ENCODE measurements around the gene RSAD1. TPM values are rescaled to one million over a fixed set of nuclear protein-coding genes. Genes with fewer than 3 reads are reported as not detected.
A peak's percentile ranks its signal among the peaks of the same experiment; 100 is the strongest.
"Not testable (repeated sequence)": the region's sequence is repeated elsewhere in the genome, so short reads cannot be mapped to it uniquely, and the experiment has no call there.

The RSAD1 gene
- total RNA-seq, 1 donor from 2014 or later: 9.7 TPM

DNA sequence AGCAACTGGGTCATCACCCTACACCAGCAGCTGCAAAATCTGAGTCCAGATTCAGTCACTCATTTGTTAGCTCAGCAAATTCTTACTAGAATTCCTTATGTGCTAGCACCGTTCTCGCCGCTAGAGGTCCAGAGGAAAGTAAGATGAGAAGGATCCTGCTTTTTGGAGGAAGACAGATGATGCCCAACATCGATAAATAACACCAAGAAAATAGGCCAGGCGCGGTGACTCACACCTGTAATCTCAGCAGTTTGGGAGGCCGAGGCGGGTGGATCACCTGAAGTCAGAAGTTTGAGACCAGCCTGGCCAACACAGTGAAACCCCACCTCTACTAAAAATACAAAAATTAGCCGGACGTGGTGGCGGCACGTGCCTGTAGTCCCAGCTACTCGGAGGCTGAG is 5.9 kb upstream of the RSAD1 start:
- H3K4me1 ChIP-seq; H4K20me1 ChIP-seq (ENCODE audit: low read depth); H3K4me3 ChIP-seq; H3K4me3 Mint-ChIP-seq; H3K36me3 Mint-ChIP-seq; H3K9me3 ChIP-seq (ENCODE audit: low read depth); H3K4me2 ChIP-seq; H3K36me3 ChIP-seq; H2AFZ ChIP-seq (replicated peaks); H3K27ac ChIP-seq; H3K27ac Mint-ChIP-seq; H3K9ac ChIP-seq; H3K9me3 Mint-ChIP-seq; H3K79me2 ChIP-seq (ENCODE audit: low read depth): not testable (repeated sequence)
- TF ChIP-seq, protein P1, sequence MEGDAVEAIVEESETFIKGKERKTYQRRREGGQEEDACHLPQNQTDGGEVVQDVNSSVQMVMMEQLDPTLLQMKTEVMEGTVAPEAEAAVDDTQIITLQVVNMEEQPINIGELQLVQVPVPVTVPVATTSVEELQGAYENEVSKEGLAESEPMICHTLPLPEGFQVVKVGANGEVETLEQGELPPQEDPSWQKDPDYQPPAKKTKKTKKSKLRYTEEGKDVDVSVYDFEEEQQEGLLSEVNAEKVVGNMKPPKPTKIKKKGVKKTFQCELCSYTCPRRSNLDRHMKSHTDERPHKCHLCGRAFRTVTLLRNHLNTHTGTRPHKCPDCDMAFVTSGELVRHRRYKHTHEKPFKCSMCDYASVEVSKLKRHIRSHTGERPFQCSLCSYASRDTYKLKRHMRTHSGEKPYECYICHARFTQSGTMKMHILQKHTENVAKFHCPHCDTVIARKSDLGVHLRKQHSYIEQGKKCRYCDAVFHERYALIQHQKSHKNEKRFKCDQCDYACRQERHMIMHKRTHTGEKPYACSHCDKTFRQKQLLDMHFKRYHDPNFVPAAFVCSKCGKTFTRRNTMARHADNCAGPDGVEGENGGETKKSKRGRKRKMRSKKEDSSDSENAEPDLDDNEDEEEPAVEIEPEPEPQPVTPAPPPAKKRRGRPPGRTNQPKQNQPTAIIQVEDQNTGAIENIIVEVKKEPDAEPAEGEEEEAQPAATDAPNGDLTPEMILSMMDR (IDR thresholded peaks at IDR 0.05): peak; percentile 47
- Mint-ChIP-seq H3K4me1 (peaks cover 12% of the 10 kb centered on the region), H3K27me3 (ENCODE audit: insufficient read depth, low read depth) (peaks cover 43% of the 10 kb centered on the region)
- peaks cover 15% of the 10 kb centered on the region for H3F3A ChIP-seq (ENCODE audit: low read depth)
- DNase-seq (ENCODE audit: low spot score): peak; percentile 38
- peaks cover 87% of the 10 kb centered on the region for H3K27me3 ChIP-seq

- Mint-ChIP-seq H3K4me3 (no peak overlapping the region), H3K27ac (no peak overlapping the region), H3K36me3 (no peaks in the 10 kb centered on the region), H3K4me1 (peaks cover 13% of the 10 kb centered on the region), H3K27me3 (ENCODE audit: insufficient read depth, low read depth) (peaks cover 36% of the 10 kb centered on the region), H3K9me3 (no peaks in the 10 kb centered on the region)
- Histone ChIP-seq H3K79me2 (ENCODE audit: low read depth) (no peaks in the 10 kb centered on the region), H3K9me3 (ENCODE audit: low read depth) (no peaks in the 10 kb centered on the region), H3K4me2 (no peak overlapping the region), H3K27ac (no peak overlapping the region), H4K20me1 (ENCODE audit: low read depth) (peaks cover 5% of the 10 kb centered on the region), H3F3A (ENCODE audit: low read depth) (peaks cover 26% of the 10 kb centered on the region), H3K4me3 (no peak overlapping the region), H3K9ac (no peak overlapping the region), H3K36me3 (no peaks in the 10 kb centered on the region), H3K27me3 (peaks cover 83% of the 10 kb centered on the region), H2AFZ (replicated peaks) (no peak overlapping the region), H3K4me1 (peaks cover 8% of the 10 kb centered on the region)
- DNase-seq (ENCODE audit: low spot score): no peak
- no peak for TF ChIP-seq EZH2 (IDR thresholded peaks at IDR 0.05)
- TF ChIP-seq EZH2phosphoT487 (IDR thresholded peaks at IDR 0.05): no peak
- TF ChIP-seq, protein P1 (IDR thresholded peaks at IDR 0.05): no peak
Measured at GRCh38 chr17:50473901-50474300, 4.8 kb upstream of the RSAD1 start.

DNA sequence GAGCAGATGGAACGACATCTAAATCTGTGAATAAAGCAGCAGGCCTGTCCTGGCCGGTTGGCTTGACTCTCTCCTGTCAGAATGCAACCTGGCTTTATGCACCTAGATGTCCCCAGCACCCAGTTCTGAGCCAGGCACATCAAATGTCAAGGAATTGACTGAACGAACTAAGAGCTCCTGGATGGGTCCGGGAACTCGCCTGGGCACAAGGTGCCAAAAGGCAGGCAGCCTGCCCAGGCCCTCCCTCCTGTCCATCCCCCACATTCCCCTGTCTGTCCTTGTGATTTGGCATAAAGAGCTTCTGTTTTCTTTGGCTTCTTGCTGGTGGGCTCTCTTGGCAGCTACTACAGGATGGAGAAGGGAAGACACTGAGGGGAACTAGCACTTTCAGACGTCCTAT is 4.1 kb upstream of the RSAD1 start:
- no peak for TF ChIP-seq EZH2phosphoT487 (IDR thresholded peaks at IDR 0.05)
- no peak for TF ChIP-seq EZH2 (IDR thresholded peaks at IDR 0.05)
- TF ChIP-seq, protein P1 (IDR thresholded peaks at IDR 0.05): no peak
- Histone ChIP-seq H3K36me3 (no peaks in the 10 kb centered on the region), H3K4me1 (peaks cover 3% of the 10 kb centered on the region), H3K79me2 (ENCODE audit: low read depth) (no peaks in the 10 kb centered on the region), H3K9me3 (ENCODE audit: low read depth) (no peaks in the 10 kb centered on the region), H2AFZ (replicated peaks) (no peak overlapping the region), H3F3A (ENCODE audit: low read depth) (peaks cover 31% of the 10 kb centered on the region), H3K27ac (no peak overlapping the region), H4K20me1 (ENCODE audit: low read depth) (peaks cover 3% of the 10 kb centered on the region), H3K27me3 (peaks cover 77% of the 10 kb centered on the region), H3K4me2 (no peak overlapping the region), H3K4me3 (no peak overlapping the region), H3K9ac (no peak overlapping the region)
- DNase-seq (ENCODE audit: low spot score): no peak
- peaks cover 36% of the 10 kb centered on the region for H3K27me3 Mint-ChIP-seq (ENCODE audit: insufficient read depth, low read depth)
- H3K36me3 Mint-ChIP-seq: no peaks in the 10 kb centered on the region
- no peaks in the 10 kb centered on the region for H3K9me3 Mint-ChIP-seq
- H3K27ac Mint-ChIP-seq: no peak overlapping the region
- H3K4me1 Mint-ChIP-seq: peaks cover 16% of the 10 kb centered on the region
- H3K4me3 Mint-ChIP-seq: no peak overlapping the region

DNA sequence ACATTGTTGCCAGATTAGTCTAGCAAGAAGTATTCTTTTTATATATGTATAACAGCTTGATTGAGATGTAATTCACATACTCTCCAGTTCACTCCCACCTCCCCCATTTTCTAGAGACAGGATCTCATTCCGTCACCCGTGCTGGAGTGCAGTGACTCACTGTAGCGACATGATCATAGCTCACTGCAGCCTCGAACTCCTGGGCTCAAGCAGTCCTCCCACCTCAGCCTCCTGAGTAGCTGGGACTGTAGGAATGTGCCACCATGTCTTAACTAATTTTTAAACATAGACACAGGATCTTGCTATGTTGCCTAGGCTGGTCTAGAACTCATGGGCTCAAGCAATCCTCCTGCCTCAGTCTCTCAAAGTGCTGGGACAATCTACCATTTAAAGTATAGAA is 3.3 kb upstream of the RSAD1 start:
- H3K4me3 Mint-ChIP-seq: no peak overlapping the region
- no peak overlapping the region for H3K4me3 ChIP-seq
- H3K4me2 ChIP-seq: no peak overlapping the region
- no peaks in the 10 kb centered on the region for H3K36me3 ChIP-seq
- no peak for DNase-seq (ENCODE audit: low spot score)
- H3K27ac Mint-ChIP-seq: no peak overlapping the region
- H3K27me3 Mint-ChIP-seq (ENCODE audit: insufficient read depth, low read depth): peaks cover 33% of the 10 kb centered on the region
- H3F3A ChIP-seq (ENCODE audit: low read depth): peaks cover 31% of the 10 kb centered on the region
- H4K20me1 ChIP-seq (ENCODE audit: low read depth): peaks cover 5% of the 10 kb centered on the region
- peaks cover 19% of the 10 kb centered on the region for H3K4me1 Mint-ChIP-seq
- peaks cover 68% of the 10 kb centered on the region for H3K27me3 ChIP-seq
- H3K79me2 ChIP-seq (ENCODE audit: low read depth): no peaks in the 10 kb centered on the region
- peaks cover 3% of the 10 kb centered on the region for H3K4me1 ChIP-seq
- H3K9me3 Mint-ChIP-seq: no peaks in the 10 kb centered on the region
- H3K36me3 Mint-ChIP-seq: no peaks in the 10 kb centered on the region
- H2AFZ ChIP-seq (replicated peaks): no peak overlapping the region
- TF ChIP-seq EZH2phosphoT487 (IDR thresholded peaks at IDR 0.05): no peak
- no peak overlapping the region for H3K27ac ChIP-seq
- no peak overlapping the region for H3K9ac ChIP-seq
- no peaks in the 10 kb centered on the region for H3K9me3 ChIP-seq (ENCODE audit: low read depth)

DNA sequence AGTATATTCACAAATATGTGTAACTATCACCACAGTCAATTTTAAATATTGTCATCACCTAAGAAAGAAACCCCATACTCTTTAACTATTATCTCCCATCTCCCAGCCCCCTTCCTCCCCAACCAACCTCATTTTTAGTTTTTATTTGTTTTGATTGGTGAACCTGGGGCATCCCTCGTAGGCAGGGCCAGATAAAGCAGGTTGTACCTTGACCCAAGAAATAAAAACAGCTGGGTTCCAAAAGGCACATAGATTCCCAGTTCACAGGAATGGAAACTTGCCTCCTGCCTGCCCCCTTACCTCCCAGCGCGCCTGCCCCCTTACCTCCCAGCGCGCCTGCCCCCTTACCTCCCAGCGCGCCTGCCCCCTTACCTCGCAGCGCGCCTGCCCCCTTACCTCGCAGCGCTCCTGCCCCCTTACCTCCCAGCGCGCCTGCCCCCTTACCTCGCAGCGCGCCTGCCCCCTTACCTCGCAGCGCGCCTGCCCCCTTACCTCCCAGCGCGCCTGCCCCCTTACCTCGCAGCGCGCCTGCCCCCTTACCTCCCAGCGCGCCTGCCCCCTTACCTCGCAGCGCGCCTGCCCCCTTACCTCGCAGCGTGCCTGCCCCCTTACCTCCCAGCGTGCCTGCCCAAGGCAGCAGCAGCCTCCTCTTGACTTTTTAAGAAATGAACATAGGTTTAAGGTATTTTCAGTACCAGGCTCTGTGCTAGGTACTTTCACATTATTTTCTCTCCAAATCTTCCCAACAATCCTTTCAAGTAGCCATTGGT is 2.7 kb upstream of the RSAD1 start:
- H3K9me3 Mint-ChIP-seq; H3K4me3 ChIP-seq; H3K9ac ChIP-seq; DNase-seq (ENCODE audit: low spot score); H3K36me3 ChIP-seq; H3K27ac ChIP-seq; H2AFZ ChIP-seq (replicated peaks); H3K4me1 ChIP-seq; H3K27ac Mint-ChIP-seq; H3K36me3 Mint-ChIP-seq; H3K9me3 ChIP-seq (ENCODE audit: low read depth); H4K20me1 ChIP-seq (ENCODE audit: low read depth); H3K79me2 ChIP-seq (ENCODE audit: low read depth): not testable (repeated sequence)
- H3K4me2 ChIP-seq: peak overlapping the region; percentile 60
- H3F3A ChIP-seq (ENCODE audit: low read depth): peaks cover 31% of the 10 kb centered on the region
- Mint-ChIP-seq H3K27me3 (ENCODE audit: insufficient read depth, low read depth) (peaks cover 30% of the 10 kb centered on the region), H3K4me3 (peak overlapping the region; percentile 17), H3K4me1 (peaks cover 16% of the 10 kb centered on the region)
- peaks cover 62% of the 10 kb centered on the region for H3K27me3 ChIP-seq

All from neural progenitor cell (in vitro differentiated cells).